Lung (tissue), 12 donors: ENCODE measurements around the gene VASH1. TPM values are rescaled to one million over a fixed set of nuclear protein-coding genes. Genes with fewer than 3 reads are reported as not detected.

Experiments used
- ATAC-seq: fragments of 200-7000 bp; cut with Tn5 transposase; one replicate; pipeline ENCODE4 v1.9.1; 2020; ENCODE audit warnings: moderate number of reproducible peaks; ENCODE audit not compliant: insufficient read depth, low FRiP score
- DNase-seq, 3 donors: peaks; one replicate each; pipeline ENCODE4 v3.0.0-alpha.2; 2013 to 2017
- H3K27ac ChIP-seq, 2 donors: one replicate each; pipeline ENCODE4 v1.5.1; 2013; ENCODE audit warnings: mild to moderate bottlenecking in 2 of 2, moderate library complexity in 2 of 2, control low read depth in 1 of 2, inconsistent platforms in 1 of 2, low read depth in 1 of 2, low read length in 1 of 2
- H3K27me3 ChIP-seq, 3 donors: one replicate each; pipeline ENCODE4 v1.5.1; 2013; ENCODE audit warnings: low read length in 2 of 3; ENCODE audit not compliant: control insufficient read depth in 3 of 3, insufficient read depth in 3 of 3
- H3K36me3 ChIP-seq, 4 donors: one replicate each; pipeline ENCODE4 v1.5.1; 2013; ENCODE audit warnings: low read length in 4 of 4, mild to moderate bottlenecking in 1 of 4, moderate library complexity in 1 of 4; ENCODE audit not compliant: control insufficient read depth in 4 of 4, insufficient read depth in 4 of 4
- H3K4me1 ChIP-seq, 5 donors: one replicate each; pipeline ENCODE4 v1.5.1; 2013; ENCODE audit warnings: low read length in 5 of 5, mild to moderate bottlenecking in 2 of 5, moderate library complexity in 1 of 5; ENCODE audit not compliant: control insufficient read depth in 5 of 5, insufficient read depth in 5 of 5
- H3K4me3 ChIP-seq: one replicate; pipeline ENCODE4 v1.5.1; 2013; ENCODE audit warnings: mild to moderate bottlenecking, control low read depth, moderate library complexity
- H3K9ac ChIP-seq, 2 donors: one replicate each; pipeline ENCODE4 v1.5.1; 2013; ENCODE audit warnings: low read length in 2 of 2, control low read depth in 1 of 2; ENCODE audit not compliant: insufficient read depth in 1 of 2
- H3K9me3 ChIP-seq, 4 donors: one replicate each; pipeline ENCODE4 v1.5.1; 2013; ENCODE audit warnings: low read length in 3 of 4, mild to moderate bottlenecking in 1 of 4, moderate library complexity in 1 of 4; ENCODE audit not compliant: control insufficient read depth in 4 of 4, insufficient read depth in 3 of 4
- WGBS, 2 donors: extraction: QIAGEN DNeasy Blood & Tissue Kit; methylation state at CpG; one replicate each; pipeline ENCODE4 v1.1.7; 2013; 5-methylcytosine and 5-hydroxymethylcytosine counted together
- polyA plus RNA-seq, 2 donors: library from polyadenylated mRNA; stranded (reverse); fragments of 200-250 nt; gene quantifications; one replicate each; pipeline ENCODE4 v1.2.1, GENCODE V29; 2013
- total RNA-seq, 2 donors: library from RNA; depleted of rRNA in 1 of 2; stranded (reverse); fragments of >200 nt in 1 of 2; gene quantifications; one replicate each; pipeline ENCODE4 v1.2.1, GENCODE V29; 2014 to 2021
- TF ChIP-seq, protein P1 (sequence below): IDR thresholded peaks from 2 replicates; pipeline ENCODE4 v1.5.1; 2012; ENCODE audit warnings: mild to moderate bottlenecking; ENCODE audit errors: control extremely low read depth, extremely low read depth
- donor health status: control.
- donor health status: control.
- donor health status: Bipolar disorder and iron deficiency.
- donor health status: healthy.
- donor health status: DM: yes; HTN: yes; CAD: no.

Gene VASH1
- total and polyA plus RNA-seq, 4 donors: 10.5 to 25.4 (median 18.0) TPM

DNA sequence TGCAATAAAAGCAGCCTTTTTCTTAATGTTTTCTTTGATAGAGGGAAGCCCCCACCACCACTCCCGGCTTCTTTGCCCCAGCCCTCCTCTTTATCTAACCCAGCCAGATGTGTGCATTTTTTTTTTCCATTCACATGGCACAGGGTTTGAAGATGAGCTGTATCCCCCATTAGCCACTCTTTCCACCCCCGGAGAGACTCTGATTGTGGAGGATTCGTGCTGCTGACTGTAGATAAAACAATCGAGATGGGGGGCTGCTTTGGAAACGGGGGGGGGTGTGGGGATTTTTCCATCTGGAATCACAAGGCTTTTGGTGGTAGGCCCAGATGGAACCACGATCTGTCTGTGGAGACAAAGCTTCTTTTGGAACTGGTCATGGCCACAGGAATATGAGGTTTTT, 46.2 kb upstream of the VASH1 start:
- Histone ChIP-seq H3K9me3 (no peaks in the 10 kb centered on the region), H3K27ac (peak overlapping the region; percentile 60 to 84), H3K4me1 (peaks cover 0 to 12% (median 8%) of the 10 kb centered on the region in 5 donors), H3K4me3 (no peak overlapping the region), H3K36me3 (no peaks in the 10 kb centered on the region), H3K27me3 (no peaks in the 10 kb centered on the region), H3K9ac (no peak overlapping the region)
- DNase-seq (no peak), ATAC-seq (no peak)
- TF ChIP-seq, protein P1, sequence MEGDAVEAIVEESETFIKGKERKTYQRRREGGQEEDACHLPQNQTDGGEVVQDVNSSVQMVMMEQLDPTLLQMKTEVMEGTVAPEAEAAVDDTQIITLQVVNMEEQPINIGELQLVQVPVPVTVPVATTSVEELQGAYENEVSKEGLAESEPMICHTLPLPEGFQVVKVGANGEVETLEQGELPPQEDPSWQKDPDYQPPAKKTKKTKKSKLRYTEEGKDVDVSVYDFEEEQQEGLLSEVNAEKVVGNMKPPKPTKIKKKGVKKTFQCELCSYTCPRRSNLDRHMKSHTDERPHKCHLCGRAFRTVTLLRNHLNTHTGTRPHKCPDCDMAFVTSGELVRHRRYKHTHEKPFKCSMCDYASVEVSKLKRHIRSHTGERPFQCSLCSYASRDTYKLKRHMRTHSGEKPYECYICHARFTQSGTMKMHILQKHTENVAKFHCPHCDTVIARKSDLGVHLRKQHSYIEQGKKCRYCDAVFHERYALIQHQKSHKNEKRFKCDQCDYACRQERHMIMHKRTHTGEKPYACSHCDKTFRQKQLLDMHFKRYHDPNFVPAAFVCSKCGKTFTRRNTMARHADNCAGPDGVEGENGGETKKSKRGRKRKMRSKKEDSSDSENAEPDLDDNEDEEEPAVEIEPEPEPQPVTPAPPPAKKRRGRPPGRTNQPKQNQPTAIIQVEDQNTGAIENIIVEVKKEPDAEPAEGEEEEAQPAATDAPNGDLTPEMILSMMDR: no peak
- WGBS, 2 donors: 54 to 70% methylated on average over 6 of the region's 6 CpGs

DNA sequence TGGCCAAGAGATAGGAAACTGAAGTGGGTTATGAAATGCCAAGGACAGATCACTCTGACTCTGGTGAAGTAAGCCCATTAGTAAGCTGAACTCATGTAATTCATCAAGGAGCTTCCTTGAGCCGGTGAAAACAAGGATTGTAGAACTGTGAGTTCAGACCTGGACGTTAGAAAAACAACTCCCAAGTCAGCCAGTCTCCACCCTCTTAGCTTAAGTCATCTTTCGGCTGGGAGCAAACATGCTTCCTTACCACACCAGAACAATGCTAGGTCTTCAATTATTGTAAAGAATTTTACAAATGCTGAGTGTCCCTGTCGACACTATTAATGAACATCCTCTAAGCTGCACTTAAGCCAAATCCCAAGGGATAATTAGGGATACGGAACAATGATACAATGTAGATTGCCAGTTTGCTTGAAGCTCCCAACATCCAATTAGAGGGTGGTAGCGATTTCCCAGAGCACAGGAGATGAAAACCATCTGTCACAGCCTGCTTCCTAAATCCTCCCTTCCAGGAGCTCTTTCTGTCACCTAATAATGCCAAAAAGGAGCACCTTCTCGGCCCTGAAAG, 45.7 kb upstream of the VASH1 start:
- TF ChIP-seq, protein P1: no peak
- DNase-seq: peak in 2 of 3 donors; percentile 11 to 27
- Histone ChIP-seq H3K27me3 (no peaks in the 10 kb centered on the region), H3K4me1 (peaks cover 0 to 12% (median 8%) of the 10 kb centered on the region in 5 donors), H3K9ac (no peak overlapping the region), H3K27ac (peak overlapping the region; percentile 60 to 84), H3K36me3 (no peaks in the 10 kb centered on the region), H3K4me3 (no peak overlapping the region), H3K9me3 (no peaks in the 10 kb centered on the region)
- WGBS, 2 donors: 46 to 65% methylated on average over 7 of the region's 7 CpGs
- ATAC-seq: no peak

DNA sequence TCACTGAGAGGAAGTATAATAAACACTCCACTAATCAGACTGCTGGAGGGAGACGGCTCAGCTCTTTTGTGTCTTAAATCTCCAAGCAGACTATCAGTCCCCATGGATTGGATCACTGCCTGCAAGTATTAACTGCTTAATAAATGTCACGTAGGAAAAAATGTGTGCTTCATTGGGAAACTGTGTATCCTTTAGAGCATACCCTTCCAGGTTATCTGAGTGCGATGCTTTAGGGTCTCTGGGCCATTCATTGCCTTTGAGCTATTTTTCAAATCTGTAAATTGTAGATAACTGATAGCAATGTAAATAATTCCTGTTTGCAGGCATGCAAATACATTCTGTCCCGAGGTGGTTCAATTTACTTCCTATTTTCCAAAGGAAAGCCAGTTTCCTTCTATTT, 45.0 kb upstream of the VASH1 start:
- DNase-seq (peak in 1 of 3 donors; percentile 16), ATAC-seq (no peak)
- Histone ChIP-seq H3K27ac (peak overlapping the region in 1 of 2 donors; percentile 84), H3K4me3 (no peak overlapping the region), H3K27me3 (no peaks in the 10 kb centered on the region), H3K9me3 (no peaks in the 10 kb centered on the region), H3K36me3 (no peaks in the 10 kb centered on the region), H3K4me1 (peaks cover 0 to 13% (median 8%) of the 10 kb centered on the region in 5 donors), H3K9ac (no peak overlapping the region)
- 45 to 60% methylated on average over 4 of the region's 4 CpGs for WGBS, 2 donors
- TF ChIP-seq, protein P1: no peak
